ENCODE data around the gene P2RY14. TPM values are rescaled to one million over a fixed set of nuclear protein-coding genes. Genes with fewer than 3 reads are reported as not detected.
"Not testable (repeated sequence)": the region's sequence is repeated elsewhere in the genome, so short reads cannot be mapped to it uniquely, and the experiment has no call there.

The P2RY14 gene
- polyA plus RNA-seq, 4 donors, result 0.52 to 1.6 (median 1.2) TPM

- DNase-seq (ENCODE audit: low read depth in 4 of 4, low spot score in 3 of 4), result no peak
These were observed 13.2 kb downstream of the P2RY14 start for GRCh38 chr3:151265166-151265565.

GRCh38 chr3:151264605-151265004, 13.7 kb downstream of the P2RY14 start:
- DNase-seq (ENCODE audit: low read depth in 4 of 4, low spot score in 3 of 4), result no peak

GRCh38 chr3:151262871-151263525, 15.3 kb downstream of the P2RY14 start:
- no peak for DNase-seq (ENCODE audit: low read depth in 4 of 4, low spot score in 3 of 4)

- no peak for DNase-seq (ENCODE audit: low read depth in 4 of 4, low spot score in 3 of 4)
These were observed 18.7 kb downstream of the P2RY14 start for GRCh38 chr3:151259664-151260063.

- no peak for DNase-seq (ENCODE audit: low read depth in 4 of 4, low spot score in 3 of 4)
These were observed 21.6 kb downstream of the P2RY14 start for GRCh38 chr3:151256749-151257148.

- DNase-seq (ENCODE audit: low read depth in 4 of 4, low spot score in 3 of 4), result no peak
These were observed 29.5 kb downstream of the P2RY14 start for GRCh38 chr3:151248772-151249337.

- not testable (repeated sequence) for DNase-seq (ENCODE audit: low read depth in 4 of 4, low spot score in 3 of 4)
These were observed 36.3 kb downstream of the P2RY14 start for GRCh38 chr3:151242006-151242405.

- DNase-seq (ENCODE audit: low read depth in 4 of 4, low spot score in 3 of 4), result no peak
These were observed 41.6 kb downstream of the P2RY14 start for GRCh38 chr3:151236736-151237135.

GRCh38 chr3:151236316-151236715, 42.0 kb downstream of the P2RY14 start:
- DNase-seq (ENCODE audit: low read depth in 4 of 4, low spot score in 3 of 4), result no peak

GRCh38 chr3:151234825-151235224, 43.5 kb downstream of the P2RY14 start:
- no peak for DNase-seq (ENCODE audit: low read depth in 4 of 4, low spot score in 3 of 4)

- DNase-seq (ENCODE audit: low read depth in 4 of 4, low spot score in 3 of 4), result no peak
These were observed 45.4 kb downstream of the P2RY14 start for GRCh38 chr3:151232991-151233390.

GRCh38 chr3:151232403-151232802, 45.9 kb downstream of the P2RY14 start:
- DNase-seq (ENCODE audit: low read depth in 4 of 4, low spot score in 3 of 4), result not testable (repeated sequence)

- no peak for DNase-seq (ENCODE audit: low read depth in 4 of 4, low spot score in 3 of 4)
These were observed 47.7 kb downstream of the P2RY14 start for GRCh38 chr3:151230646-151231045.

- DNase-seq (ENCODE audit: low read depth in 4 of 4, low spot score in 3 of 4), result no peak
These were observed 49.7 kb downstream of the P2RY14 start for GRCh38 chr3:151228666-151229040.

GRCh38 chr3:151227807-151228665, 50.3 kb downstream of the P2RY14 start:
- DNase-seq (ENCODE audit: low read depth in 4 of 4, low spot score in 3 of 4), result peak; percentile 47 to 69 (median 56)

GRCh38 chr3:151227266-151227806, 51.0 kb downstream of the P2RY14 start:
- no peak for DNase-seq (ENCODE audit: low read depth in 4 of 4, low spot score in 3 of 4)

GRCh38 chr3:151226825-151227224, 51.5 kb downstream of the P2RY14 start:
- no peak for DNase-seq (ENCODE audit: low read depth in 4 of 4, low spot score in 3 of 4)

- no peak for DNase-seq (ENCODE audit: low read depth in 4 of 4, low spot score in 3 of 4)
These were observed 52.2 kb downstream of the P2RY14 start for GRCh38 chr3:151226088-151226563.

GRCh38 chr3:151225040-151225975, 53.0 kb downstream of the P2RY14 start:
- no peak for DNase-seq (ENCODE audit: low read depth in 4 of 4, low spot score in 3 of 4)

- no peak for DNase-seq (ENCODE audit: low read depth in 4 of 4, low spot score in 3 of 4)
These were observed 54.0 kb downstream of the P2RY14 start for GRCh38 chr3:151224268-151224866.
